NOMO-1 treated with DMSO at 0.1 percent for 48 hours (cell line): ENCODE measurements around the gene ABCB9.

Experiments
- DNase-seq: peaks from one replicate; lab custom pipeline; 2025; ENCODE audit not compliant: unreplicated experiment; lab: John Stamatoyannopoulos, UW

ABCB9 gene

GRCh38 chr12:122884091-122884826 lies 82.0 kb downstream of the ABCB9 start:
- DNase-seq = no peak

DNA sequence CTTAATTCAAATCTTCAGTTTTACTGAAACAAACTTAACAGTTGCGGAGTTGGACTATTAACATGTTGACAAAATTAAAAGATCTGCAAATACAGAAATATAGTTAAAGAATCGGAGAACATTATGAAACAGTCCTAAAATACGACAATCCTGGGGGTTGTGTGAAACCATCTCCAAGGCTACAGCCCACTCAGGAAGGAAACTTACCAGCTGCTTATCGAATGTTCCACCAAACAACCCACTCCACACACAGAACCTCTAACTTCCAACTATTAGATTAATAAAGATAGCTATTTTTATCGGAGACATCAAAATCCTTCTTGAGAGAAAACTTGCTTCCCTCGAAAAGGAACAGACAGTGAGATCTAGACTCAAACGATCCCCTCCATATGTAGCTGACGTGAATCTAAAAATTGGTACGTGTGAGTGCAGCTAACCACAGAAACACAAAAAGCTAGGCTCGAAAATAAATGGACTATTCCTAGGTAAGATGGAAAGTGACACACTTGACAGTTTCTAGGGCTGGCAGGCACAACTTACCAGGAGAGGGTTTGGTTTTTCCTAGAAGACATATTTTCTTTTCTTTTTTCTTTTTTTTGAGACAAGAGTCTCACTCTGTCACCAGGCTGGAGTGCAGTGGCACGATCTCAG lies 83.2 kb downstream of the ABCB9 start:
- DNase-seq = no peak

- DNase-seq = no peak
Measured at GRCh38 chr12:122880668-122881067, 85.6 kb downstream of the ABCB9 start.

DNA sequence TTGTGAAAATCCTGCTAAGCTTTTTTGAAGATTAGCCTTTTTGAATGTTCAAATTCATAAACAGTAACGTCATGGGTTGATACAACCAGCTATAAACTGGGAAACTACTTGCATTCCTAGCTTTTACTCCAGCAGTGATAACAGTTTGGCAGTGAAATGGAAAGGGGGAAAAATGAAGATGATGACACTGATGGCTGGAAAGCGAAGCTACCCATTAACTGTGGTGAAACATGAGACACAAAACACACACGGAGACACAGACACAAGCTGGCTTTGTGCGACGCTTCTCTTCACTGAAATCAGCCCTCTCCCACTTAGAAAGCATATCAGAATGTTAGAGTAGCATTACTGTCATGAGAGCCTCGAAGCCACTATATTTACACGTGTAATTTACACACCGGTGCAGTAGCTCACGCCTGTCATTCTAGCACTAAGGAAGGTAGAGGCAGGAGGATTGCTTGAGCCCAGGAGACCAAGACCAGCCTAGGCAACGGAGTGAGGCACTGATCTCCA lies 86.1 kb downstream of the ABCB9 start:
- DNase-seq = no peak
